SK-N-SH (cell line): Measurements from ENCODE around the gene UTF1.

Source experiments
- ELF1 ChIP-seq: IDR thresholded peaks from 2 replicates; pipeline ENCODE4 v1.4.0; 2012
- SIN3A ChIP-seq: IDR thresholded peaks from 2 replicates; pipeline ENCODE4 v1.6.1; 2012; ENCODE audit warnings: low read depth, mild to moderate bottlenecking, low read length, moderate library complexity, borderline replicate concordance
- SMC3 ChIP-seq: IDR thresholded peaks from 2 replicates; pipeline ENCODE4 v1.6.1; 2012; ENCODE audit warnings: low read depth, low read length, improper control_type of control experiment
- TAF1 ChIP-seq: IDR thresholded peaks from 2 replicates; pipeline ENCODE4 v1.6.1; 2012; ENCODE audit warnings: low read depth, mild to moderate bottlenecking, low read length, moderate library complexity, borderline replicate concordance
- TF ChIP-seq, protein P1 (sequence below): IDR thresholded peaks from 2 replicates; pipeline ENCODE4 v1.4.0; 2012; ENCODE audit warnings: low read depth
- TF ChIP-seq, protein P2 (sequence below): fragments of 200-600 bp; sonication (generic); IDR thresholded peaks from 2 replicates; pipeline ENCODE4 v1.6.1; 2017; ENCODE audit warnings: antibody characterized with exemption, mild to moderate bottlenecking, moderate library complexity

DNA sequence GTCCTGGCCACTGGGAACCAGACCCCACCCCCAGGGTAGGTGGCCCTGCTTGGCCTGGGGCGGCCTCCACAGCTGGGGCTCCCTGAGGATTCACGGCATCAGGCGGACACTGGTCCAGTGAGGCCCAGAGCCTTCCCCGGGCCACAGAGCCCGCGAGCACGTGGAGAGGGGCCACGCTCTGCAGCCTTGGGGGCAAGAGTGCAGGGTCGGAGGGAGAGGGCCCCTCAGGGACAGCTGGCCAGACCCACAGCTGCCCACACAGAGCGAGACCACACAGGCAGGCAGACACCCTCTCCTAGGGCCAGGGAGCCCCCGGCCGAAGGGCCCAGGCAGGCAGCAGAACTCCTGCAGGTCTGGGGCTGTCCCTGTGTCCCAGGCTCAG lies 18.3 kb downstream of the UTF1 start:
- TF ChIP-seq ELF1, result no peak
- TF ChIP-seq, protein P1, sequence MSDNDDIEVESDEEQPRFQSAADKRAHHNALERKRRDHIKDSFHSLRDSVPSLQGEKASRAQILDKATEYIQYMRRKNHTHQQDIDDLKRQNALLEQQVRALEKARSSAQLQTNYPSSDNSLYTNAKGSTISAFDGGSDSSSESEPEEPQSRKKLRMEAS, result no peak
- TF ChIP-seq, protein P2, sequence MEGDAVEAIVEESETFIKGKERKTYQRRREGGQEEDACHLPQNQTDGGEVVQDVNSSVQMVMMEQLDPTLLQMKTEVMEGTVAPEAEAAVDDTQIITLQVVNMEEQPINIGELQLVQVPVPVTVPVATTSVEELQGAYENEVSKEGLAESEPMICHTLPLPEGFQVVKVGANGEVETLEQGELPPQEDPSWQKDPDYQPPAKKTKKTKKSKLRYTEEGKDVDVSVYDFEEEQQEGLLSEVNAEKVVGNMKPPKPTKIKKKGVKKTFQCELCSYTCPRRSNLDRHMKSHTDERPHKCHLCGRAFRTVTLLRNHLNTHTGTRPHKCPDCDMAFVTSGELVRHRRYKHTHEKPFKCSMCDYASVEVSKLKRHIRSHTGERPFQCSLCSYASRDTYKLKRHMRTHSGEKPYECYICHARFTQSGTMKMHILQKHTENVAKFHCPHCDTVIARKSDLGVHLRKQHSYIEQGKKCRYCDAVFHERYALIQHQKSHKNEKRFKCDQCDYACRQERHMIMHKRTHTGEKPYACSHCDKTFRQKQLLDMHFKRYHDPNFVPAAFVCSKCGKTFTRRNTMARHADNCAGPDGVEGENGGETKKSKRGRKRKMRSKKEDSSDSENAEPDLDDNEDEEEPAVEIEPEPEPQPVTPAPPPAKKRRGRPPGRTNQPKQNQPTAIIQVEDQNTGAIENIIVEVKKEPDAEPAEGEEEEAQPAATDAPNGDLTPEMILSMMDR, result no peak
- TF ChIP-seq TAF1, result no peak
- no peak for TF ChIP-seq SMC3
- TF ChIP-seq SIN3A, result no peak
